HL-60 (cell line): ENCODE data around the gene TAF4B.

Experiments used
- DNase-seq, 2 experiments: peaks; one replicate each; pipeline ENCODE4 v3.0.0-alpha.2; 2010 to 2020; ENCODE audit warnings: low read depth in 1 of 2, low spot score in 1 of 2
- H3K27ac ChIP-seq: fragments of 250-450 bp; sonication (Bioruptor Pico); replicated peaks from 2 replicates; pipeline ENCODE4 v1.5.1; 2020; ENCODE audit warnings: mild to moderate bottlenecking, moderate library complexity
- H3K27me3 ChIP-seq: fragments of 250-450 bp; sonication (Bioruptor Pico); 2 replicates; pipeline ENCODE4 v1.5.1; 2021; ENCODE audit warnings: mild to moderate bottlenecking, moderate library complexity; ENCODE audit not compliant: insufficient read depth, poor library complexity, severe bottlenecking
- H3K4me3 ChIP-seq: replicated peaks from 2 replicates; pipeline ENCODE4 v1.5.1; 2011; ENCODE audit warnings: mild to moderate bottlenecking, control low read depth, low read length; ENCODE audit not compliant: insufficient read depth
- CTCF ChIP-seq: IDR thresholded peaks from one replicate; pipeline ENCODE4 v1.5.1; 2011; ENCODE audit warnings: low read length, control low read depth, inconsistent platforms; ENCODE audit not compliant: insufficient read depth
- GABPA ChIP-seq: IDR thresholded peaks from 2 replicates; pipeline ENCODE4 v1.6.1; 2012; ENCODE audit warnings: low read depth
- POLR2AphosphoS5 ChIP-seq: IDR thresholded peaks from 2 replicates; pipeline ENCODE4 v1.6.1; 2012; ENCODE audit warnings: low read depth
- REST ChIP-seq: IDR thresholded peaks from 2 replicates; pipeline ENCODE4 v1.6.1; 2012; ENCODE audit warnings: low read depth; ENCODE audit not compliant: insufficient replicate concordance
- SPI1 ChIP-seq: IDR thresholded peaks from 2 replicates; pipeline ENCODE4 v1.6.1; 2012; ENCODE audit warnings: low read depth, mild to moderate bottlenecking, borderline replicate concordance

TAF4B gene

GRCh38 chr18:26350961-26351360 lies 124.7 kb downstream of the TAF4B start:
- TF ChIP-seq POLR2AphosphoS5 (no peak), CTCF (no peak), GABPA (no peak), REST (no peak), SPI1 (no peak)
- DNase-seq, result no peak
- no peak overlapping the region for H3K27ac ChIP-seq
- H3K27me3 ChIP-seq, result no peaks in the 10 kb centered on the region
- no peak overlapping the region for H3K4me3 ChIP-seq

GRCh38 chr18:26356045-26356785 lies 130.0 kb downstream of the TAF4B start:
- H3K27me3 ChIP-seq, result no peaks in the 10 kb centered on the region
- DNase-seq, result no peak
- no peak overlapping the region for H3K4me3 ChIP-seq
- no peak overlapping the region for H3K27ac ChIP-seq
- TF ChIP-seq SPI1, result no peak
- no peak for TF ChIP-seq POLR2AphosphoS5
- no peak for TF ChIP-seq REST
- TF ChIP-seq GABPA, result no peak
- no peak for TF ChIP-seq CTCF

- no peak overlapping the region for H3K27ac ChIP-seq
- no peak for DNase-seq
- no peak overlapping the region for H3K4me3 ChIP-seq
- TF ChIP-seq SPI1 (no peak), POLR2AphosphoS5 (no peak), GABPA (no peak), CTCF (no peak), REST (no peak)
- no peaks in the 10 kb centered on the region for H3K27me3 ChIP-seq
Measured at GRCh38 chr18:26357960-26358359, 131.7 kb downstream of the TAF4B start.
